Transverse colon (tissue), 4 donors: ENCODE data around the gene CARD10. TPM values are rescaled to one million over a fixed set of nuclear protein-coding genes. Genes with fewer than 3 reads are reported as not detected.

Experiments used
- DNase-seq: peaks from one replicate; pipeline ENCODE4 v3.0.0-alpha.2; 2019
- H3K27ac ChIP-seq, 4 donors: fragments of 200-600 bp; sonication (generic); 2 replicates each; pipeline ENCODE4 v1.5.1; 2016 to 2018; ENCODE audit warnings: inconsistent platforms in 4 of 4
- H3K27me3 ChIP-seq: fragments of 200-600 bp; sonication (generic); 2 replicates; pipeline ENCODE4 v1.5.1; 2017; ENCODE audit warnings: inconsistent platforms
- H3K36me3 ChIP-seq, 4 donors: fragments of 200-600 bp; sonication (generic); 2 replicates each; pipeline ENCODE4 v1.5.1; 2017 to 2019; ENCODE audit warnings: inconsistent platforms in 4 of 4
- H3K4me1 ChIP-seq, 4 donors: fragments of 200-600 bp; sonication (generic); 2 replicates each; pipeline ENCODE4 v1.5.1; 2017 to 2020; ENCODE audit warnings: inconsistent platforms in 4 of 4
- H3K4me3 ChIP-seq, 4 donors: fragments of 200-600 bp; sonication (generic); 1 replicate in 1 of 4; 2 replicates in 3 of 4; pipeline versions ENCODE4 v1.5.1 to v1.6.1; 2017 to 2019; ENCODE audit warnings: inconsistent platforms in 4 of 4
- H3K9me3 ChIP-seq, 2 donors: fragments of 200-600 bp; sonication (generic); 2 replicates each; pipeline ENCODE4 v1.5.1; 2017 to 2019; ENCODE audit warnings: inconsistent platforms in 2 of 2
- CTCF ChIP-seq, 5 experiments: fragments of 200-600 bp in 3 of 5; fragments of 450-650 bp in 2 of 5; sonication (generic) in 3 of 5; IDR thresholded peaks; 1 replicate in 2 of 5; 2 replicates in 3 of 5; pipeline ENCODE4 v1.5.1; 2016 to 2017; ENCODE audit warnings: antibody characterized with exemption in 5 of 5, inconsistent platforms in 3 of 5, mild to moderate bottlenecking in 2 of 5, moderate library complexity in 1 of 5
- EP300 ChIP-seq: sonication (generic); formaldehyde crosslinking; IDR thresholded peaks from one replicate; pipeline ENCODE4 v1.6.1; 2017; ENCODE audit warnings: antibody characterized with exemption, low read depth
- POLR2A ChIP-seq: fragments of 450-650 bp; IDR thresholded peaks from one replicate; pipeline ENCODE4 v1.6.1; 2016; ENCODE audit warnings: antibody characterized with exemption, mild to moderate bottlenecking, moderate library complexity
- POLR2AphosphoS5 ChIP-seq, 3 donors: sonication (generic); formaldehyde crosslinking; IDR thresholded peaks; one replicate each; pipeline ENCODE4 v1.6.1; 2016; ENCODE audit warnings: antibody characterized with exemption in 3 of 3
- WGBS, 2 donors: methylation state at CpG; one replicate each; pipeline ENCODE4 v1.1.5; 2018; ENCODE audit warnings: low coverage in 1 of 2; 5-methylcytosine and 5-hydroxymethylcytosine counted together
- in situ Hi-C, 4 donors: fragments of 200-750 bp; cut with MboI; loops; one replicate each; pipeline versions ENCODE4 v1.15.0 to v1.15.1; 2017; ENCODE audit warnings: low sequenced_read_pairs in 3 of 4, low pct_ligation_motif_present in 1 of 4, low pct_unique_long_range_greater_than_20kb in 1 of 4
- intact Hi-C: fragments of 100-400 bp; cut with DNase I; formaldehyde crosslinking; loops from one replicate; pipeline ENCODE4 v1.15.1; 2023; ENCODE audit warnings: low total_unique reads
- total RNA-seq, 4 donors: library from RNA; depleted of rRNA; stranded (reverse); fragments of >200 nt; gene quantifications; one replicate each; pipeline ENCODE4 v1.1.0, GENCODE V29; 2016

The CARD10 gene
- total RNA-seq, 4 donors from 2014 or later: 46.3 to 166 (median 60.9) TPM

GRCh38 chr22:37505989-37506388, 13.2 kb downstream of the CARD10 start:
- intact Hi-C loops: no loop called here
- H3K9me3 ChIP-seq: no peaks in the 10 kb centered on the region
- in situ Hi-C loops: no loop called here
- no peak overlapping the region for H3K27ac ChIP-seq
- TF ChIP-seq POLR2A (no peak), POLR2AphosphoS5 (IDR thresholded peaks at IDR 0.05) (no peak), EP300 (no peak), CTCF (IDR thresholded peaks at IDR 0.05) (no peak)
- no peaks in the 10 kb centered on the region for H3K36me3 ChIP-seq
- H3K4me1 ChIP-seq: peaks cover 19 to 56% (median 50%) of the 10 kb centered on the region in 4 donors
- H3K4me3 ChIP-seq: no peak overlapping the region
- WGBS, 2 donors: 90% methylated on average over 14 of the region's 14 CpGs; no CpG with 5 or more reads in 1 of the 2 donors
- DNase-seq: no peak
- no peaks in the 10 kb centered on the region for H3K27me3 ChIP-seq

- H3K9me3 ChIP-seq: no peaks in the 10 kb centered on the region
- no peaks in the 10 kb centered on the region for H3K27me3 ChIP-seq
- H3K36me3 ChIP-seq: no peaks in the 10 kb centered on the region
- WGBS, 2 donors: 80 to 96% methylated on average over 3 to 4 of the region's 4 CpGs
- H3K4me3 ChIP-seq: no peak overlapping the region
- intact Hi-C loops: no loop called here
- no peak overlapping the region for H3K27ac ChIP-seq
- H3K4me1 ChIP-seq: peaks cover 19 to 57% (median 53%) of the 10 kb centered on the region in 4 donors
- DNase-seq: no peak
- TF ChIP-seq CTCF (IDR thresholded peaks at IDR 0.05) (no peak), POLR2A (no peak), POLR2AphosphoS5 (IDR thresholded peaks at IDR 0.05) (no peak), EP300 (no peak)
- in situ Hi-C loops: no loop called here
Observed at GRCh38 chr22:37505565-37505964, 13.7 kb downstream of the CARD10 start.

GRCh38 chr22:37504964-37505363, 14.3 kb downstream of the CARD10 start:
- Histone ChIP-seq H3K9me3 (no peaks in the 10 kb centered on the region), H3K27ac (peak overlapping the region; percentile 85 to 95 (median 91)), H3K4me1 (peaks cover 19 to 57% (median 55%) of the 10 kb centered on the region in 4 donors), H3K36me3 (no peaks in the 10 kb centered on the region), H3K4me3 (no peak overlapping the region), H3K27me3 (no peaks in the 10 kb centered on the region)
- WGBS, 2 donors: 90% methylated on average over 4 of the region's 4 CpGs; no CpG with 5 or more reads in 1 of the 2 donors
- in situ Hi-C loops: no loop called here
- intact Hi-C loops: no loop called here
- TF ChIP-seq POLR2AphosphoS5 (IDR thresholded peaks at IDR 0.05): no peak
- no peak for TF ChIP-seq POLR2A
- no peak for TF ChIP-seq CTCF (IDR thresholded peaks at IDR 0.05)
- TF ChIP-seq EP300: no peak
- no peak for DNase-seq

GRCh38 chr22:37503850-37504249, 15.4 kb downstream of the CARD10 start:
- TF ChIP-seq POLR2AphosphoS5 (IDR thresholded peaks at IDR 0.05) (peak in 1 of 3 donors; percentile 67), EP300 (no peak)
- H3K27me3 ChIP-seq: no peaks in the 10 kb centered on the region
- WGBS, 2 donors: 52 to 55% methylated on average over 3 to 8 of the region's 11 CpGs
- intact Hi-C loops (no loop called here), in situ Hi-C loops (no loop called here)
- H3K4me3 ChIP-seq: no peak overlapping the region
- H3K27ac ChIP-seq: peak overlapping the region; percentile 85 to 95 (median 91)
- H3K9me3 ChIP-seq: no peaks in the 10 kb centered on the region
- peaks cover 13 to 60% (median 56%) of the 10 kb centered on the region in 4 donors for H3K4me1 ChIP-seq
- DNase-seq: peak; percentile 73
- no peaks in the 10 kb centered on the region for H3K36me3 ChIP-seq

GRCh38 chr22:37503183-37503683, 16.0 kb downstream of the CARD10 start:
- no peak overlapping the region for H3K4me3 ChIP-seq
- DNase-seq: no peak
- in situ Hi-C loops (no loop called here), intact Hi-C loops (no loop called here)
- H3K9me3 ChIP-seq: no peaks in the 10 kb centered on the region
- peak overlapping the region; percentile 85 to 95 (median 91) for H3K27ac ChIP-seq
- TF ChIP-seq POLR2A: no peak
- no peaks in the 10 kb centered on the region for H3K27me3 ChIP-seq
- no peaks in the 10 kb centered on the region for H3K36me3 ChIP-seq
- WGBS, 2 donors: 40 to 85% methylated on average over 1 to 3 of the region's 3 CpGs
- peaks cover 10 to 60% (median 57%) of the 10 kb centered on the region in 4 donors for H3K4me1 ChIP-seq
